Measurements from ENCODE around the gene CTNNA2.
A peak's percentile ranks its signal among the peaks of the same experiment; 100 is the strongest.

The CTNNA2 gene

DNA sequence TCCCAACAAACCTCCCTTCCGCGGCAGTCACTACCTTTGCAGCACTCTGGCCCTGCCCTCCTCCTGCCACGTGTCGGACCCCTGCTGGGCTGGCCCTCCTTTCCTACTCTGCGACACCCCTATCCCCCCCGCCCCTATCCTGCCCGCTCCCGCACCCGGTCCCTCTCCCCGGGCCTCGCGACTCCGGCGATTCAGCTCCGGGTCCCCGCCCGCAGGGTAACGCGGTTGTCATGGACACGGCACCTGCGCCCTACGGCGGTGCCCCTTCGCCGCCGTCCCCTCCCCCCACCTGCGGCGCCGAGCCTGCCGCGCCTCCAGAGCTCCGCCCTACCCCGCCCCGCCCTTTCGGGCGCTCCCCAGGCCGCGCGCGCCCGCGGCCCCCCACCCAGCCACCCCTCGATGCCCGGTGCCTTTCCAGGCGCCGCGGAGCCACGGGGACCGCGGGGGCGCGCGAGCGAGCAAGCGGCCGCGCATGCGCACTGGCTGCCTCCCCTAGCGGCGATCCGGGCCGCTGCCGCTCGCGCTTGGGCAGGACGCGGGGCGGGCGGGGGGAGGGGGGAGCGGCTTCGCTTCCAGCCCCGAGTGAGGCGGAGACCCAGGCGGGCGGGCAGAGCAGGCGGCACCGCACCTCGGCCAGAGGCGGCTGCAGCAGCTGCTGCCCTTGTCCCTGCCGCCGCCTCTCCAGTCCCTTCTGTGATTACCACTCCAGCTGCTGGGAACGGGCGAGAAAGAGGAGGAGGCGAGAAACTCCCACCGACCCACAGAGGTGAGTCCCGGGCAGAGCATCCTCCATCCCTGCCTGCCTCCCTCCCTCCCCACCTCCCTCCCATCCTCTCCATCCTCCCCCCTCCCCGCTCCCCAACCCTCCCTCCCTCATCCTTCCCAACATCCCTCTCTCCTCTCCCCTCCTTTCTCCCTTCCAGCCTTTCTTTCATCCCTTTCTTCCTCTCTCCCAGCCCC, at the start of gene CTNNA2:
TSS of gene CTNNA2 (plus strand) at position 610 of the 960 bp plus-strand sequence.
- H3K27me3 ChIP-seq (ENCODE audit: control insufficient read depth, insufficient read depth, low read length) = peaks cover 6% of the 10 kb centered on the region
- no peak within 1 kb of the TSS for H3K9ac ChIP-seq (ENCODE audit: low read depth, low read length)
- peak within 1 kb of the TSS; percentile 71 for H3K4me3 ChIP-seq (ENCODE audit: low read depth, low read length)

DNA sequence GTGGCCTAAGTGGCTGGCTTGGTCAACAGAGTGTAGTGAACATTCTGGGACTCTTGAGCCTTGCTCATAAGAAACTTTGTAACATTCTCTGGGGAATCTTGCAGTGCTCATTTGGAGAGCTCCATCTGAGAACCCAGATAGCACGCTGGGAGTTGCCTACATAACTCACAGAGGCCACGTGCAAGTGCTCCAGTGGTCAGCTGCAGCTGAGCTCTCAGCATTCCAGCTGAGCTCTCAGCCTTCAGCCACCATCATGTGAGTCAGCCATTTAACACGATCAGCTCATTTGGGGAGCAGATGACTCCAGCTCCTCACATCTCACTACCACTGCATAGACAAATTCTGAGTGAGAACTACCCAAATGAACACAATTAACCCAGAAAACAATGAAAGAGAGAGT, 25.5 kb upstream of the CTNNA2 start:
- no peaks in the 10 kb centered on the region for H3K4me1 ChIP-seq (ENCODE audit: control insufficient read depth, insufficient read depth, low read length)
- H3K36me3 ChIP-seq (ENCODE audit: control insufficient read depth, insufficient read depth, low read length) = no peaks in the 10 kb centered on the region
- H3K9me3 ChIP-seq (ENCODE audit: control insufficient read depth, insufficient read depth, low read length) = no peaks in the 10 kb centered on the region
- no peaks in the 10 kb centered on the region for H3K27me3 ChIP-seq (ENCODE audit: control insufficient read depth, insufficient read depth, low read length)
- no peak overlapping the region for H3K4me3 ChIP-seq (ENCODE audit: low read depth, low read length)
- H3K9ac ChIP-seq (ENCODE audit: low read depth, low read length) = no peak overlapping the region

More for the DNA sequence above, at the start of gene CTNNA2:
- Histone ChIP-seq H3K36me3 (ENCODE audit: control insufficient read depth, insufficient read depth, low read length) (no peaks in the 10 kb centered on the region), H3K4me1 (ENCODE audit: control insufficient read depth, insufficient read depth, low read length) (peaks cover 7% of the 10 kb centered on the region), H3K9me3 (ENCODE audit: control insufficient read depth, insufficient read depth, low read length) (no peaks in the 10 kb centered on the region)

GRCh38 chr2:79511320-79511951, 1.4 kb upstream of the CTNNA2 start:
- peaks cover 6% of the 10 kb centered on the region for H3K27me3 ChIP-seq (ENCODE audit: control insufficient read depth, insufficient read depth, low read length)
- no peaks in the 10 kb centered on the region for H3K9me3 ChIP-seq (ENCODE audit: control insufficient read depth, insufficient read depth, low read length)
- no peaks in the 10 kb centered on the region for H3K36me3 ChIP-seq (ENCODE audit: control insufficient read depth, insufficient read depth, low read length)
- peaks cover 7% of the 10 kb centered on the region for H3K4me1 ChIP-seq (ENCODE audit: control insufficient read depth, insufficient read depth, low read length)
- no peak overlapping the region for H3K9ac ChIP-seq (ENCODE audit: low read depth, low read length)
- peak overlapping the region; percentile 71 for H3K4me3 ChIP-seq (ENCODE audit: low read depth, low read length)

GRCh38 chr2:79513711-79514110, 860 bp downstream of the CTNNA2 start:
- Histone ChIP-seq H3K4me1 (ENCODE audit: control insufficient read depth, insufficient read depth, low read length) (peaks cover 7% of the 10 kb centered on the region), H3K4me3 (ENCODE audit: low read depth, low read length) (peak overlapping the region; percentile 71), H3K36me3 (ENCODE audit: control insufficient read depth, insufficient read depth, low read length) (no peaks in the 10 kb centered on the region), H3K27me3 (ENCODE audit: control insufficient read depth, insufficient read depth, low read length) (peaks cover 6% of the 10 kb centered on the region), H3K9me3 (ENCODE audit: control insufficient read depth, insufficient read depth, low read length) (no peaks in the 10 kb centered on the region), H3K9ac (ENCODE audit: low read depth, low read length) (no peak overlapping the region)

GRCh38 chr2:79529636-79530035, 16.8 kb downstream of the CTNNA2 start:
- no peaks in the 10 kb centered on the region for H3K9me3 ChIP-seq (ENCODE audit: control insufficient read depth, insufficient read depth, low read length)
- no peak overlapping the region for H3K9ac ChIP-seq (ENCODE audit: low read depth, low read length)
- no peaks in the 10 kb centered on the region for H3K27me3 ChIP-seq (ENCODE audit: control insufficient read depth, insufficient read depth, low read length)
- H3K4me1 ChIP-seq (ENCODE audit: control insufficient read depth, insufficient read depth, low read length) = no peaks in the 10 kb centered on the region
- no peaks in the 10 kb centered on the region for H3K36me3 ChIP-seq (ENCODE audit: control insufficient read depth, insufficient read depth, low read length)
- no peak overlapping the region for H3K4me3 ChIP-seq (ENCODE audit: low read depth, low read length)

- Histone ChIP-seq H3K9ac (ENCODE audit: low read depth, low read length) (no peak overlapping the region), H3K4me1 (ENCODE audit: control insufficient read depth, insufficient read depth, low read length) (no peaks in the 10 kb centered on the region), H3K9me3 (ENCODE audit: control insufficient read depth, insufficient read depth, low read length) (no peaks in the 10 kb centered on the region), H3K4me3 (ENCODE audit: low read depth, low read length) (no peak overlapping the region), H3K27me3 (ENCODE audit: control insufficient read depth, insufficient read depth, low read length) (no peaks in the 10 kb centered on the region), H3K36me3 (ENCODE audit: control insufficient read depth, insufficient read depth, low read length) (no peaks in the 10 kb centered on the region)
These were observed 17.6 kb downstream of the CTNNA2 start for GRCh38 chr2:79530443-79530842.

- H3K4me1 ChIP-seq (ENCODE audit: control insufficient read depth, insufficient read depth, low read length) = no peaks in the 10 kb centered on the region
- no peak overlapping the region for H3K4me3 ChIP-seq (ENCODE audit: low read depth, low read length)
- H3K9me3 ChIP-seq (ENCODE audit: control insufficient read depth, insufficient read depth, low read length) = peaks cover 40% of the 10 kb centered on the region
These were observed 34.7 kb downstream of the CTNNA2 start for GRCh38 chr2:79547568-79547967.

GRCh38 chr2:79552653-79553052, 39.8 kb downstream of the CTNNA2 start:
- Histone ChIP-seq H3K9ac (ENCODE audit: low read depth, low read length) (no peak overlapping the region), H3K4me1 (ENCODE audit: control insufficient read depth, insufficient read depth, low read length) (peaks cover 14% of the 10 kb centered on the region), H3K27me3 (ENCODE audit: control insufficient read depth, insufficient read depth, low read length) (no peaks in the 10 kb centered on the region), H3K36me3 (ENCODE audit: control insufficient read depth, insufficient read depth, low read length) (peaks cover 2% of the 10 kb centered on the region), H3K9me3 (ENCODE audit: control insufficient read depth, insufficient read depth, low read length) (peaks cover 43% of the 10 kb centered on the region), H3K4me3 (ENCODE audit: low read depth, low read length) (no peak overlapping the region)

More at GRCh38 chr2:79547568-79547967, 34.7 kb downstream of the CTNNA2 start:
- H3K27me3 ChIP-seq (ENCODE audit: control insufficient read depth, insufficient read depth, low read length) = no peaks in the 10 kb centered on the region
- no peak overlapping the region for H3K9ac ChIP-seq (ENCODE audit: low read depth, low read length)
- H3K36me3 ChIP-seq (ENCODE audit: control insufficient read depth, insufficient read depth, low read length) = peaks cover 2% of the 10 kb centered on the region

GRCh38 chr2:79554899-79555298, 42.0 kb downstream of the CTNNA2 start:
- H3K4me3 ChIP-seq (ENCODE audit: low read depth, low read length) = no peak overlapping the region
- H3K4me1 ChIP-seq (ENCODE audit: control insufficient read depth, insufficient read depth, low read length) = peaks cover 14% of the 10 kb centered on the region
- H3K27me3 ChIP-seq (ENCODE audit: control insufficient read depth, insufficient read depth, low read length) = no peaks in the 10 kb centered on the region
- H3K36me3 ChIP-seq (ENCODE audit: control insufficient read depth, insufficient read depth, low read length) = peaks cover 2% of the 10 kb centered on the region
- peaks cover 34% of the 10 kb centered on the region for H3K9me3 ChIP-seq (ENCODE audit: control insufficient read depth, insufficient read depth, low read length)
- H3K9ac ChIP-seq (ENCODE audit: low read depth, low read length) = peak overlapping the region; percentile 8

- Histone ChIP-seq H3K9ac (ENCODE audit: low read depth, low read length) (no peak overlapping the region), H3K4me1 (ENCODE audit: control insufficient read depth, insufficient read depth, low read length) (no peaks in the 10 kb centered on the region), H3K36me3 (ENCODE audit: control insufficient read depth, insufficient read depth, low read length) (no peaks in the 10 kb centered on the region), H3K27me3 (ENCODE audit: control insufficient read depth, insufficient read depth, low read length) (no peaks in the 10 kb centered on the region), H3K9me3 (ENCODE audit: control insufficient read depth, insufficient read depth, low read length) (no peaks in the 10 kb centered on the region), H3K4me3 (ENCODE audit: low read depth, low read length) (no peak overlapping the region)
These were observed 51.2 kb downstream of the CTNNA2 start for GRCh38 chr2:79564065-79564464.

DNA sequence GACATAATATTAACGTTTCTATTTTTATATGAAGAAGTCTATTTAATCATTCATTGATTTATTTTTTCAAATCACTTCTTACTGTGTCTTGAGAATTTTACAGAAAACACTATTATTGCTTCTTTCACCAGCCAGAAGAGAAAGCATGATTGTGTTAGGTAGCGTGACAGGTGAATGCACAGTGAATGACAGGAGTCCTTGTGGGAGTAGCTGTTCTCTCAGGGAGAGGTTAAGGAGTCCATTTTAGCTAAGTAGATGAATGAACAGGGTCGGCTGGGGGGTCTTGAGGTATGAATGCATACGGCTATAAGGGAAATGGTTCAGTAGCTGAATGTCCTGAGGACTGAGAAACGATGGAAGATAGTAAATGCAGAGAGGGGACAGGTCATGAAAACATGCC, 56.2 kb downstream of the CTNNA2 start:
- Histone ChIP-seq H3K4me3 (ENCODE audit: low read depth, low read length) (no peak overlapping the region), H3K9me3 (ENCODE audit: control insufficient read depth, insufficient read depth, low read length) (no peaks in the 10 kb centered on the region), H3K9ac (ENCODE audit: low read depth, low read length) (no peak overlapping the region), H3K36me3 (ENCODE audit: control insufficient read depth, insufficient read depth, low read length) (no peaks in the 10 kb centered on the region), H3K4me1 (ENCODE audit: control insufficient read depth, insufficient read depth, low read length) (no peaks in the 10 kb centered on the region), H3K27me3 (ENCODE audit: control insufficient read depth, insufficient read depth, low read length) (no peaks in the 10 kb centered on the region)
